GM11168 (cell line): ENCODE data around the gene NECTIN4.
"Not testable (repeated sequence)": the region's sequence is repeated elsewhere in the genome, so short reads cannot be mapped to it uniquely, and the experiment has no call there.

ENCODE experiments used
- in situ Hi-C: fragments of 300-500 bp; cut with MboI; formaldehyde crosslinking; loops from one replicate; pipeline ENCODE4 v1.12.0; 2022; ENCODE audit warnings: low sequenced_read_pairs; ENCODE audit not compliant: unreplicated experiment

The NECTIN4 gene

DNA sequence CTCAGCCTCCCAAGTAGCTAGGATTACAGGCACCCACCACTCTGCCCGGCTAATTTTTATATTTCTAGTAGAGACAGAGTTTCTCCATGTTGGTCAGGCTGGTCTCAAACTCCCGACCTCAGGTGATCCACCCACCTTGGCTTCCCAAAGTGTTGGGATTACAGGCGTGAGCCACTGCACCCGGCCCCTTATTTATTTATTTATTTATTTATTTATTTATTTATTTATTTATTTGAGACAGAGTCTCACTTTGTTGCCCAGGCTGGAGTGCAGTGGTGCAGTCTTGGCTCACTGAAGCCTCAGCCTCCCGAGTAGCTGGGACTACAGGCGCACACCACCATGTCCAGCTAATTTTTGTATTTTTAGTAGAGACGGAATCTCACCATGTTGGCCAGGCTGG is 23.7 kb downstream of the NECTIN4 start:
- in situ Hi-C loops: not testable (repeated sequence)

DNA sequence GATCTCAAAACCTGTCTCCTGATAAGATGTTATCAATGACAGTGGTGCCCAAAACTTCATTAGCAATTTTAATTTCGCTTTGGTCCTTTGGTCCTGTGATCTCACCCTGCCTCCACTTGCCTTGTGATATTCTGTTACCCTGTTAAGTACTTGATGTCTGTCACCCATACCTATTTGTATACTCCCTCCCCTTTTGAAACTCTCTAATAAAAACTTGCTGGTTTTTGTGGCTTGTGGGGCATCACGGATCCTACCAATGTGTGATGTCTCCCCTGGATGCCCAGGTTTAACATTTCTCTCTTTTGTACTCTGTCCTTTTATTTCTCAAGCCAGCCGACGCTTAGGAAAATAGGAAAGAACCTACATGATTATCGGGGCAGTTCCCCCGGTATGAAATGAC is 25.4 kb downstream of the NECTIN4 start:
- in situ Hi-C loops: not testable (repeated sequence)

DNA sequence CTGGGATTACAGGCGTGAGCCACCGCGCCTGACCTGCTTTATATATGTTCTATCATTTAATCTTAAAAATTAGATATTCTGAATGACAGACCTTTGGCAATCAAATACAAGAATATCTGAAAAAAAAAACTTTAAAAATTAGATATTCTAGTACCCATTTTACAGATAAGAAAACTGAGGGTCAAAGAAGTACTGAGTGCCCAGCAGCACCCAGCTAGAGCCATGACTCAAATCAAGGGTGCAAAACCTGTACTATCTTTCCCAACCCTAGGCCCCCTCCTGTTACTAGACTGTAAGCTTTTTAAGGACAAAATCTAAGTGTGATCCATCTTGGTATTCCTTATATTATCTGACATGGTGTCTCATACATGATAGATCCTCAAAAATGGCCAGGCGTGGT is 27.9 kb downstream of the NECTIN4 start:
- in situ Hi-C loops: no loop called here

- in situ Hi-C loops: no loop called here
Measured at GRCh38 chr1:161059293-161059692, 30.1 kb downstream of the NECTIN4 start.

- in situ Hi-C loops: no loop called here
Measured at GRCh38 chr1:161054805-161055204, 34.6 kb downstream of the NECTIN4 start.

DNA sequence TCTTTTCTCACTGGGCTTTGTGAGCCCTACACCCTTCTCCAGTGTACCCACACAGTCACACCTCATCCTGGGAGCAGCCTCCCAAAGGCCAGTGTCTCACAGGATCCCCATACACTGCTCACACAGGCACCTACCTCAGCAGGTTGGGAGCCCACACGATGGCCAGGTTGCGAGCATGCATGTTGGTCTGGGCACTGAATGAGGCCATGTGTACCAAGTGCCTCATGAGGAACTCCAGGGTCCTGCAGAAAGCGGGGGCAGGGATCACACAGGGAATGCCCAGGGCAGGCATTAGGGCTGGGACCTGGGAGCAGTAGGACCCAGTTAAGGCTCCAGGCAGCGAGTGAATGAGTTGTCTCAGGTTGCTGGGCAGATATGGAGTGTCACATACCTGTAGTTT is 35.1 kb downstream of the NECTIN4 start:
- in situ Hi-C loops: no loop called here

DNA sequence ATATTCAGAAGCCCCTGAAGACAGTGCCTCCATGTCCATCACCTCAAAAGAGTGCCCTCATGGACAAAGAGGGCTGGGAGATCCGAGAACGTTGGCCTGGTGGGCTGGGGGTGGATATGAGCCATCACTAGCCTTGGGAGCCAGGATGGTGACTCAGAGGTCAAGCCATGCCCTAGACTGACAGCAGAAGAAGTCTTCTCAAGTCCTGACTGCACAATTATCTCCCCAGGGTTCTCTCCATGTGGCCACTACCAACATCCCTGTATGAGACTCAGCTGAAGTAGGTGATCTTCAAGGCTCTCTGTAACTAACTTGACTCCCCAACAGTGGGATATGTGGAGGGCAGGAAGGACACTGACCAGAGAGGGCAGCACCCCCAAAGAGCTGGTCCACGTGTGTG is 36.5 kb downstream of the NECTIN4 start:
- in situ Hi-C loops: no loop called here

- in situ Hi-C loops: no loop called here
Measured at GRCh38 chr1:161051219-161051618, 38.1 kb downstream of the NECTIN4 start.

DNA sequence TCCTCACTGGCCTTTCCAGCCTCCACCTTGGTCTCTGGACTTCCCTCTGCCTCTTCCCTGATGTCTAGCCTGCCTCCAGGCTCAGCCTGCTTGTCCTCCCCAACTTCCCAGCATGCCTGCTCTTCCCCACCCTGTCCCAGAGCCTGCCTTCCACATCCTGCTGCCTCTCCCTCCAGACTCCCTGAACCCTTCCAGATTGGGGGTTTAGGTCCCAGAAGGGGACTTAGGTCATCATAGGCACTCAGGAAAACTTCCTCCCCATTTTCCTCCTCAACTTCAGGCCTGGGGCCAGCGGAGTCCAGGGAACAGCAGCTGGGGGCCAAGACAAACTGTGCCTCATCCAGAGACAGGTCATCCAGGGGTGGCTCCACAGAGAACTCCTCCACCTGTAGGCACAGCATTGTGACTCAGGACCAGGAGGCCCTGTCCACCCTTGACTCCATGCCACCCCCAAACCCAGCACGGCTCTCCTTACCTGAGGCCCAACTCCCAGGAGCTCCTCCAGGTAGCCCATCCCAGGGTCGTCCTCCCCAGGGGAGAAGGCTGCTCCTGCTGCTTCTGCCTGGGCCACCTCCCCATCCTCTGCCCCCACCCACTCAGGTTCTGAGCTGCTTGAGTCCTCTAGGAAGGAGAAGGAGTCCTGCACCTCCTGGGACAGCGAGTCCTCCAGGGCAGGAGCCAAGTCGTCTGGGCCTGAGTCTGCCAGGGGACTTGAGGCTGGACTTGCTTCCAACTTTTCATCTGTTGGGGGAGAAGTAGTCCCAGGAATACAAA is 40.2 kb downstream of the NECTIN4 start:
- in situ Hi-C loops: no loop called here

DNA sequence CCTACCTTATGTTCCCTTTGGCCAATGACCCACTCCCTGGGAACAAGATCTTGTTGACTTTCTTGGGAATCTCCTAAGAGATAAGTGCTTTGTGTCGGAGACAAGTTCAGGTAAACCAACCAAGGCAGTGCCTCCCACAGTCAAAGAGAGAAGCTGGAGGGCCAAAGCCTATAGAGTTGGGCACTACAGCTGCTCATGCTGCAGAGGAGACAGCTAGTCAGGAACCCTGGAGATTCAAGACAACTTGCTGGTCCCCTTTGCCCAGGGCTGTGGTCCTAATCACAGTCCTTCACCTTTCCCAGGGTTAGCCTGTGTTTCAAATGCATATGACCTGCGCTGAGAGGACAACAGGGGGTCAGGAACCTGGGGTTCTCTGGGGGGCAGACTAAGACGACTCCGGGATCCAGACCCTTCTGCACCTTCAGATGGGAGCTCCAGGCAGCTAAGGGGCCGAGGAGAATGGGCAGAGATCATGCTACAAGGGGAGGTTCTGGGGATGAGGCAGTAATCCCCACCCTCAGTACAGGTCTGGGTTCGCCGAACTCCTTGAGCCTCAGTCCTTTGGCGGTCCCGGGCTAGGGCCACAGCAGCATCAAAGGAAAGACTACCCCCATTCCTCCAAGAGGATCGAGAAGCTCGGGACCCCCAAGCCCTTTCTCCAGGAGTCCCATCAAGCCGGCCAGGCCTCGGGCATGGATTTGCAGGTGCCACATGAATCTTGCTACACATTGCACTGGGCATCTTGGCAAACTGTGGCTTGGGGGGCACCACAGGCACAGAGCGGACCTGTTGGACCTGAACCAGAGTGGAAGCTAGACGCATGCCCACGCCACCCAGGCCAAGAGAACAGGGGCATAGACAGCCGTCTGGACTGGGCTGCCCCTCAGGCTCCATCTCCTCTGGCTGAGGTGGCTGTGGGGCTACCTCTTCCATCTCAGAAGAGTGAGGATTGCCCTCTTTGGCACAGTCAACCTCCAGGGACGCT is 41.6 kb downstream of the NECTIN4 start:
- in situ Hi-C loops: no loop called here

DNA sequence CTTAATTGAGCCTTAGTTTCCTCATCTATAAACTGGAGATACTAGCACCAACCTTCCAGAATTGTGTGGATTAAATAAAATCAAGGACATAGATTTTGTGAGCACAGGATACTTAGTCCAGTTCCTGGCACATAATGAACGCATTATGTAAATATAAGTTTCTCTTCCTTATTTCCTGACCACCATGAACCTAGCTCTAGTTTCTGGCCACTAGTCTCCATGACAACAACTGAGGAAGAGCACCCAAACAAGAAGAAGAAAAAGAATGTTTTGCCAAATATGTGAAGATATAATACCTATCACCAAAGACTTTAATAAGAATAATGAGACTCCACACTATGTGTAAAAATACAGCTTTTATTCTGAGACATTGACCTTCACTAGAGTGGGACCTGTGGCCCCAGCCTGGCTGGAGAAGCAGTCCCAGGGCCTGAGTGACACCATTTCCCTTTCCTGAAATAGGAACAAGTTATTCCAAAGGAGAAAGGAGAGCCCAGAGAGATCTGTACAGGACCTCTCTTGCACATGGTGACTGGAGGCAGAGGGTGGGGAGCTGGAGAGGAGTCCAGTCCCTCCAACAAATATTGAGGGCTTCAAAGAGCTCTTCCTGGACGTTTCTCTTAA is 42.6 kb downstream of the NECTIN4 start:
- in situ Hi-C loops: no loop called here

- in situ Hi-C loops: no loop called here
Measured at GRCh38 chr1:161045736-161046604, 43.4 kb downstream of the NECTIN4 start, which contains the start of gene USF1. Gene USF1 (minus strand): TSS chr1:161045977. CDS start chr1:161043275, 2,702 bp downstream.

GRCh38 chr1:161044908-161045735 is 44.2 kb downstream of the NECTIN4 start:
- in situ Hi-C loops: no loop called here

- in situ Hi-C loops: no loop called here
Measured at GRCh38 chr1:161044535-161044907, 44.8 kb downstream of the NECTIN4 start.

GRCh38 chr1:161039546-161039945 is 49.8 kb downstream of the NECTIN4 start:
- in situ Hi-C loops: no loop called here

DNA sequence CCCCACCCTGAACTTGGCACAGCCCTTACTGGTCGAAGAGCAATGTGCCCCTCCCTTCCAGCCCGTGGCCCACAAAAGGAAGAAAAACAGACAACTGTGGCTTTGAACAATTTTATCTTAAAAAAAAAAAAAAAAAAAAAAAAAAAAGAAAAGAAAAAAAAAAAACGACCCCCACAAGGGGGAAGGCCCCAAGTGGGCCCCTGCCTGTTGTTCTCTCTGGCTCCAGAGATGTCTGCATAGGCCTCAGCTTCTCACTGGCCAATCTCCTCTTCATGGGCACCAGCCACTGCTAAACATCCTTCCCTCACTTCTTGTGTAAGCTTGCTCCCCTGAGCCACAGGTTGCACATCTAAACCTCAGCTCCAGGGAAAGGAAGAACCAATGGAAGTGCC is 50.2 kb downstream of the NECTIN4 start:
- in situ Hi-C loops: no loop called here

DNA sequence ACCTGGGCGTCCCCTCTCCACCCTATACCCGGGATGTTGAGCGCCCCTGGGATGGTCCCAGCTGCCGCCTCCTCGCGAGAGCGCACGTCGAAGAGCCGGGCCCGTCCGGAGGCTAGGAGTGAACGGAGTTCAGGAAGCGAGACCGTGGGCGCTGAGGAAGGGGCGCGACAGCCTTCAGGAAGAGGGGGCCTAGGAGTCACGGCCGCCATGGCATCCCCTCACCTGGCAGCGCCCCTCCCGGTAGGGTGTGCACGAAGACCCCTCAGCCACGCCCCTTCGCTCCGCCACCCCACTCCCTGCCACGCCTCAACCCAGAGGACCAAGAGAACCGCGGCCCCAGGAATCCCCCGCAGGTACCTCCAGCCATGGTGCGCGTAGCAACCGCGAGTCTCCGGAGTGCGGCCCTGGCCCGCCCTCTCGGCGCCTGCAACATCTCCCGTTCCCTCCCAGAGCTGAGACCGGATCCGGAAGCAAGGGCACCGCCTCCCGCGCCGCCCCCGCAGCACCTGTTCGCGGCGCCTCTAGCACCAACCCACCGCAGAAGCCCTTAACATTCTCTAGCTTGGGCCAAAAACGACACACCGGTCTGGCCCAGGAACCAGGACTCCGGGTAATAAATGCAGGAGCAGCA is 50.7 kb downstream of the NECTIN4 start, which contains the start of gene TSTD1:
Gene TSTD1 (minus strand): TSS at position 442 of the 631 bp plus-strand sequence. CDS start 75 bp downstream, at position 367.
- in situ Hi-C loops: no loop called here
